HEK293 (cell line): ENCODE measurements around the gene PSMF1.
A peak's percentile ranks its signal among the peaks of the same experiment; 100 is the strongest.
"Not testable (repeated sequence)": the region's sequence is repeated elsewhere in the genome, so short reads cannot be mapped to it uniquely, and the experiment has no call there.

Source experiments
- CTCF ChIA-PET: fragments of 350-600 bp; formaldehyde crosslinking; extraction: SDS; loops from one replicate; lab custom pipeline; 2021; ENCODE audit warnings: antibody characterized with exemption; lab: Yijun Ruan, JAX
- POLR2A ChIA-PET: fragments of 300-600 bp; formaldehyde crosslinking; extraction: SDS; loops from one replicate; lab custom pipeline; 2020; ENCODE audit warnings: antibody characterized with exemption, inconsistent platforms; lab: Yijun Ruan, JAX
- H3K27ac ChIP-seq: fragments of 200-500 bp; sonication (Bioruptor generic); 2 replicates; pipeline ENCODE4 v1.5.1; 2014; ENCODE audit warnings: low read depth, low read length, control low read depth, inconsistent platforms; ENCODE audit errors: extremely low read depth
- H3K36me3 ChIP-seq, 2 experiments: fragments of 200-500 bp in 1 of 2; sonication (Bioruptor generic) in 1 of 2; 1 replicate in 1 of 2; 2 replicates in 1 of 2; pipeline ENCODE4 v1.5.1; 2014 to 2017; ENCODE audit warnings: inconsistent platforms in 2 of 2, low read length in 2 of 2; ENCODE audit not compliant: control insufficient read depth in 2 of 2, insufficient read depth in 1 of 2
- H3K4me1 ChIP-seq: fragments of 200-500 bp; sonication (Bioruptor generic); 2 replicates; pipeline ENCODE4 v1.5.1; 2014; ENCODE audit warnings: mild to moderate bottlenecking, low read length, inconsistent platforms; ENCODE audit not compliant: control insufficient read depth, insufficient read depth
- H3K4me3 ChIP-seq: 2 replicates; pipeline ENCODE4 v1.5.1; 2011; ENCODE audit warnings: low read depth, mild to moderate bottlenecking, control low read depth, low read length, moderate library complexity
- H3K9me3 ChIP-seq: fragments of 200-500 bp; sonication (Bioruptor generic); 2 replicates; pipeline ENCODE4 v1.5.1; 2014; ENCODE audit warnings: low read depth, low read length, inconsistent platforms; ENCODE audit not compliant: control insufficient read depth, insufficient read depth
- EGR2 ChIP-seq: fragments of 450-650 bp; formaldehyde crosslinking; IDR thresholded peaks from 2 replicates; pipeline ENCODE4 v1.5.1; 2016; ENCODE audit warnings: low read depth, missing biosample characterization, missing genetic modification characterization
- PRDM1 ChIP-seq: fragments of 450-650 bp; formaldehyde crosslinking; IDR thresholded peaks from 2 replicates; pipeline ENCODE4; 2016; ENCODE audit warnings: missing biosample characterization, missing genetic modification characterization
- SP3 ChIP-seq: fragments of 450-650 bp; formaldehyde crosslinking; IDR thresholded peaks from 2 replicates; pipeline ENCODE4 v1.5.1; 2016; ENCODE audit warnings: missing biosample characterization, missing genetic modification characterization
- ZBTB20 ChIP-seq: fragments of 450-650 bp; formaldehyde crosslinking; IDR thresholded peaks from 2 replicates; pipeline ENCODE4 v1.5.1; 2016; ENCODE audit warnings: missing biosample characterization, missing genetic modification characterization
- ZFHX2 ChIP-seq: fragments of 450-650 bp; formaldehyde crosslinking; conservative IDR thresholded peaks from 2 replicates; pipeline ENCODE4 v1.5.1; 2016; ENCODE audit warnings: missing biosample characterization, missing genetic modification characterization
- ZNF10 ChIP-seq: fragments of 450-650 bp; formaldehyde crosslinking; IDR thresholded peaks from 2 replicates; pipeline ENCODE4 v1.5.1; 2017; ENCODE audit warnings: missing biosample characterization, missing genetic modification characterization
- ZNF391 ChIP-seq: fragments of 450-650 bp; formaldehyde crosslinking; IDR thresholded peaks from 2 replicates; pipeline ENCODE4 v1.5.1; 2016; ENCODE audit warnings: low read depth, missing biosample characterization, missing genetic modification characterization, borderline replicate concordance
- ZNF621 ChIP-seq: fragments of 450-650 bp; formaldehyde crosslinking; IDR thresholded peaks from 2 replicates; pipeline ENCODE4 v1.5.1; 2017; ENCODE audit warnings: missing biosample characterization, missing genetic modification characterization
- ZNF677 ChIP-seq: fragments of 450-650 bp; IDR thresholded peaks from 2 replicates; pipeline ENCODE4 v1.5.0; 2018; ENCODE audit warnings: missing biosample characterization, mild to moderate bottlenecking, missing genetic modification characterization, moderate library complexity
- ZNF792 ChIP-seq: fragments of 450-650 bp; formaldehyde crosslinking; IDR thresholded peaks from 2 replicates; pipeline ENCODE4 v1.5.1; 2016; ENCODE audit warnings: missing biosample characterization, missing genetic modification characterization
- TF ChIP-seq, protein P1 (sequence below): fragments of 450-650 bp; formaldehyde crosslinking; IDR thresholded peaks from 2 replicates; pipeline ENCODE4 v1.5.1; 2016; ENCODE audit warnings: missing biosample characterization, missing genetic modification characterization, low read depth
- TF ChIP-seq, protein P2 (sequence below): fragments of 450-650 bp; formaldehyde crosslinking; optimal IDR thresholded peaks from 2 replicates; pipeline ENCODE3; 2016; ENCODE audit warnings: missing biosample characterization, mild to moderate bottlenecking, missing genetic modification characterization

Gene PSMF1

DNA sequence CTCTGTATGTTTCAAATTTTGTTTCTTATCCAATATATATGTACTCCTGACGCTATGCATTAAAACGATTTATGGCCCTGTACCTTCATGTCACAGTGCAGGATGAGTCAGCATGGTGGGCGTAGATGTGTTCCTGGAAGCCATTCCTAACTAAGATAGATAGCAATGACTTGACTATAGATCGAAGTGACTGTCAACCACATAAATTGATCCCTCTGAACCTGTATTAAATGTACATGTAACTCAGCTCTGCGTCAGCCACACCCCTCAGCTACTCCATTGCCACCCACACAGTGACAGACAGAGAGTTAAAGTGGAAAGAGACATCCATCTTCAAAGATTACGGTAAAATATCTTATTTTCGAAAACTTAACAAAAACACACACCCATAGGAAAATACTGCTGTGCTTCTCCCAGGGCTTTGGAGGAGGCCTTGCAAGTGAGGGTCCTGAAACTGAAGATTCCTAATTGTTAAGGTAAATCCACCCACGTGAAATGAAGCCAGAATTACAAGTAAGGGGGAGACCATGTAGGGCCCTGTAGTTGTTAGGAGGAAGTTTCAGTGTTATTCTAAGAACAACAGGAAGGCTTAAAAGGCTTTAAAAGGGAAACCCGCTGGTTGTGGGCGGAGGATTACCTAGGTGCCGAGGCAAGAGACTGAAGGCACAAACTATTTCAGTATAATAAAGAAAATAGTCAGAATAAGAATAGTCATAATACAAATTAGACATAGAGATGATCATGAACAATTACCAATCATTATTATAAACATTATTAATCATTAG lies 97.2 kb downstream of the PSMF1 start:
- no peak for TF ChIP-seq ZNF621 (tag by site-specific recombination)
- no peak for TF ChIP-seq ZNF677 (tag by site-specific recombination)
- TF ChIP-seq ZNF792 = no peak
- TF ChIP-seq SP3 (tag by site-specific recombination) = no peak
- peak; percentile 45 for TF ChIP-seq EGR2 (tag by site-specific recombination)
- no peak for TF ChIP-seq PRDM1 (tag by site-specific recombination)
- TF ChIP-seq ZFHX2 (tag by site-specific recombination) = peak; percentile 47
- TF ChIP-seq ZNF391 (tag by site-specific recombination) = no peak
- TF ChIP-seq ZNF10 (tag by site-specific recombination) = no peak
- TF ChIP-seq ZBTB20 = no peak
- TF ChIP-seq, protein P1, sequence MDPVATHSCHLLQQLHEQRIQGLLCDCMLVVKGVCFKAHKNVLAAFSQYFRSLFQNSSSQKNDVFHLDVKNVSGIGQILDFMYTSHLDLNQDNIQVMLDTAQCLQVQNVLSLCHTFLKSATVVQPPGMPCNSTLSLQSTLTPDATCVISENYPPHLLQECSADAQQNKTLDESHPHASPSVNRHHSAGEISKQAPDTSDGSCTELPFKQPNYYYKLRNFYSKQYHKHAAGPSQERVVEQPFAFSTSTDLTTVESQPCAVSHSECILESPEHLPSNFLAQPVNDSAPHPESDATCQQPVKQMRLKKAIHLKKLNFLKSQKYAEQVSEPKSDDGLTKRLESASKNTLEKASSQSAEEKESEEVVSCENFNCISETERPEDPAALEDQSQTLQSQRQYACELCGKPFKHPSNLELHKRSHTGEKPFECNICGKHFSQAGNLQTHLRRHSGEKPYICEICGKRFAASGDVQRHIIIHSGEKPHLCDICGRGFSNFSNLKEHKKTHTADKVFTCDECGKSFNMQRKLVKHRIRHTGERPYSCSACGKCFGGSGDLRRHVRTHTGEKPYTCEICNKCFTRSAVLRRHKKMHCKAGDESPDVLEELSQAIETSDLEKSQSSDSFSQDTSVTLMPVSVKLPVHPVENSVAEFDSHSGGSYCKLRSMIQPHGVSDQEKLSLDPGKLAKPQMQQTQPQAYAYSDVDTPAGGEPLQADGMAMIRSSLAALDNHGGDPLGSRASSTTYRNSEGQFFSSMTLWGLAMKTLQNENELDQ = no peak
- TF ChIP-seq, protein P2, sequence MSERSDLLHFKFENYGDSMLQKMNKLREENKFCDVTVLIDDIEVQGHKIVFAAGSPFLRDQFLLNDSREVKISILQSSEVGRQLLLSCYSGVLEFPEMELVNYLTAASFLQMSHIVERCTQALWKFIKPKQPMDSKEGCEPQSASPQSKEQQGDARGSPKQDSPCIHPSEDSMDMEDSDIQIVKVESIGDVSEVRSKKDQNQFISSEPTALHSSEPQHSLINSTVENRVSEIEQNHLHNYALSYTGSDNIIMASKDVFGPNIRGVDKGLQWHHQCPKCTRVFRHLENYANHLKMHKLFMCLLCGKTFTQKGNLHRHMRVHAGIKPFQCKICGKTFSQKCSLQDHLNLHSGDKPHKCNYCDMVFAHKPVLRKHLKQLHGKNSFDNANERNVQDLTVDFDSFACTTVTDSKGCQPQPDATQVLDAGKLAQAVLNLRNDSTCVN (tag by site-specific recombination) = no peak
- TF ChIP-seq, all 188 proteins: peak for 2
- Histone ChIP-seq H3K4me1 (no peaks in the 10 kb centered on the region), H3K9me3 (no peaks in the 10 kb centered on the region), H3K4me3 (no peak overlapping the region), H3K27ac (no peak overlapping the region), H3K36me3 (no peaks in the 10 kb centered on the region)
- POLR2A ChIA-PET = no interaction called here
- CTCF ChIA-PET = interaction anchor here (0.6 to 1.0 kb wide), 2 partner anchors 108 to 288 kb away, joined by 3 to 5 read pairs; no protein-coding TSS in a partner anchor

DNA sequence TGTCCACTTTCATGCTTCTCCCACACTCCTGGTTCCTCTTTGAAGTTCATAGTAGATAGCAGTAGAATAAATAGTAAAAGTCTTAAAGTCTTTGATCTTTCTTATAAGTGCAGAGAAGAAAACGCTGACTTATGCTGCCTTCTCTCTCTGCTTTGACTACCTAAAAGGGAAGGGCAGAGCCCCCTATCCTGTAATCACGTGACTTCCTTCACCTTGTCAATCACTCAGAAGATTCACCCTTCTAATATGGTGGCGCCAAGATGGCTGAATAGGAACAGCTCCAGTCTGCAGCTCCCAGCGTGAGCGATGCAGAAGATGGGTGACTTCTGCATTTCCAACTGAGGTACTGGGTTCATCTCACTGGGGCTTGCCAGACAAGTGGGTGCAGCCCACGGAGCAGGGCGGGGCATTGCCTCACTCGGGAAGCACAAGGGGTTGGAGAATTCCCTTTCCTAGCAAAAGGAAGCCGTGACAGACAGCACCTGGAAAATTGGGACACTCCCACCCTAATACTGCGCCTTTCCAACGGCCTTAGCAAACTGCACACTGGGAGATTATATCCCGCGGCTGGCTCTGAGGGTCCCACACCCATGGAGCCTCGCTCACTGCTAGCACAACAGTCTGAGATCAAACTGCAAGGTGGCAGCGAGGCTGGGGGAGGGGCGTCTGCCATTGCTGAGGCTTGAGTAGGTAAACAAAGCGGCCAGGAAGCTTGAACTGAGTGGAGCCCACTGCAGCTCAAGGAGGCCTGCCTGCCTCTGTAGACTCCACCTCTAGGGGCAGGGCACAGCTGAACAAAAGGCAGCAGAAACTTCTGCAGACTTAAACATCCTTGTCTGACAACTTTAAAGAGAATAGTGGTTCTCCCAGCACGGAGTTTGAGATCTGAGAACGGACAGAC lies 98.4 kb downstream of the PSMF1 start:
- CTCF ChIA-PET = interaction anchor here (1.0 kb wide), 1 partner anchor 287 kb away, joined by 3 read pairs; no protein-coding TSS in a partner anchor
- H3K4me3 ChIP-seq, H3K9me3 ChIP-seq, H3K36me3 ChIP-seq, H3K4me1 ChIP-seq, POLR2A ChIA-PET, H3K27ac ChIP-seq: not testable (repeated sequence)
